ENCODE measurements around the gene STAB1. TPM values are rescaled to one million over a fixed set of nuclear protein-coding genes. Genes with fewer than 3 reads are reported as not detected.

STAB1 gene
- total RNA-seq, 1 donor from 2014 or later: 74.7 TPM

- DNase-seq (no peak), ATAC-seq (ENCODE audit: poor library complexity) (no peak)
- intact Hi-C loops (cut with DNase I): loop anchor here (5.0 kb wide), 1 partner anchor 57 kb away; no protein-coding TSS in a partner anchor
These were observed 44.0 kb downstream of the STAB1 start for GRCh38 chr3:52539010-52539653.

- DNase-seq: no peak
- intact Hi-C loops (cut with DNase I): no loop called here
These were observed 45.9 kb downstream of the STAB1 start for GRCh38 chr3:52541050-52541449.

GRCh38 chr3:52544937-52545336 lies 49.8 kb downstream of the STAB1 start:
- no peak for DNase-seq
- intact Hi-C loops (cut with DNase I): no loop called here
- ATAC-seq (ENCODE audit: poor library complexity): no peak

More at GRCh38 chr3:52541050-52541449, 45.9 kb downstream of the STAB1 start:
- ATAC-seq (ENCODE audit: poor library complexity): no peak

GRCh38 chr3:52546111-52546901 lies 51.2 kb downstream of the STAB1 start:
- intact Hi-C loops (cut with DNase I): no loop called here
- DNase-seq (no peak), ATAC-seq (ENCODE audit: poor library complexity) (no peak)

- DNase-seq (no peak), ATAC-seq (ENCODE audit: poor library complexity) (no peak)
- intact Hi-C loops (cut with DNase I): no loop called here
These were observed 52.0 kb downstream of the STAB1 start for GRCh38 chr3:52547143-52547542.

GRCh38 chr3:52551118-52551517 lies 56.0 kb downstream of the STAB1 start:
- ATAC-seq (ENCODE audit: poor library complexity): peak; percentile 29
- intact Hi-C loops (cut with DNase I): no loop called here

GRCh38 chr3:52552089-52552488 lies 57.0 kb downstream of the STAB1 start:
- intact Hi-C loops (cut with DNase I): no loop called here
- DNase-seq (no peak), ATAC-seq (ENCODE audit: poor library complexity) (no peak)

More at GRCh38 chr3:52551118-52551517, 56.0 kb downstream of the STAB1 start:
- DNase-seq: no peak

GRCh38 chr3:52554026-52554755 lies 59.1 kb downstream of the STAB1 start:
- DNase-seq (no peak), ATAC-seq (ENCODE audit: poor library complexity) (no peak)
- intact Hi-C loops (cut with DNase I): no loop called here

GRCh38 chr3:52555056-52555455 lies 59.9 kb downstream of the STAB1 start:
- no peak for DNase-seq
- intact Hi-C loops (cut with DNase I): no loop called here
- no peak for ATAC-seq (ENCODE audit: poor library complexity)

GRCh38 chr3:52557011-52557960 lies 62.1 kb downstream of the STAB1 start:
- ATAC-seq (ENCODE audit: poor library complexity): no peak
- intact Hi-C loops (cut with DNase I): no loop called here

GRCh38 chr3:52558436-52558835 lies 63.3 kb downstream of the STAB1 start:
- no peak for DNase-seq
- intact Hi-C loops (cut with DNase I): no loop called here
- ATAC-seq (ENCODE audit: poor library complexity): no peak

More at GRCh38 chr3:52557011-52557960, 62.1 kb downstream of the STAB1 start:
- DNase-seq: no peak

GRCh38 chr3:52561028-52561747 lies 66.0 kb downstream of the STAB1 start:
- intact Hi-C loops (cut with DNase I): no loop called here
- ATAC-seq (ENCODE audit: poor library complexity) (peak; percentile 67), DNase-seq (no peak)

GRCh38 chr3:52563984-52564383 lies 68.8 kb downstream of the STAB1 start:
- DNase-seq: no peak
- intact Hi-C loops (cut with DNase I): no loop called here
- no peak for ATAC-seq (ENCODE audit: poor library complexity)

GRCh38 chr3:52568069-52568468 lies 72.9 kb downstream of the STAB1 start:
- intact Hi-C loops (cut with DNase I): no loop called here
- no peak for DNase-seq
- ATAC-seq (ENCODE audit: poor library complexity): no peak

GRCh38 chr3:52570076-52570475 lies 74.9 kb downstream of the STAB1 start:
- DNase-seq (no peak), ATAC-seq (ENCODE audit: poor library complexity) (peak; percentile 47)
- intact Hi-C loops (cut with DNase I): no loop called here

GRCh38 chr3:52572221-52572620 lies 77.1 kb downstream of the STAB1 start:
- ATAC-seq (ENCODE audit: poor library complexity): no peak
- DNase-seq: no peak
- intact Hi-C loops (cut with DNase I): no loop called here
